Right lobe of liver (tissue), 4 donors: Measurements from ENCODE around the gene ABCC1.

Experiments used
- POLR2A ChIP-seq: fragments of 450-650 bp; IDR thresholded peaks from one replicate; pipeline ENCODE4 v1.6.1; 2017; ENCODE audit warnings: antibody characterized with exemption, mild to moderate bottlenecking
- TF ChIP-seq, protein P1 (sequence below), 4 donors: fragments of 200-600 bp in 3 of 4; fragments of 450-650 bp in 1 of 4; IDR thresholded peaks; one replicate each; pipeline versions ENCODE4 v1.5.1 to v1.8.0; 2016 to 2022; ENCODE audit warnings: antibody characterized with exemption in 4 of 4, mild to moderate bottlenecking in 2 of 4
- donor health status: DM: no; HTN: no; CAD: no.
- donor health status: DM: no; HTN: no; CAD: no.
- donor health status: DM: no; HTN: yes; CAD: no.

DNA sequence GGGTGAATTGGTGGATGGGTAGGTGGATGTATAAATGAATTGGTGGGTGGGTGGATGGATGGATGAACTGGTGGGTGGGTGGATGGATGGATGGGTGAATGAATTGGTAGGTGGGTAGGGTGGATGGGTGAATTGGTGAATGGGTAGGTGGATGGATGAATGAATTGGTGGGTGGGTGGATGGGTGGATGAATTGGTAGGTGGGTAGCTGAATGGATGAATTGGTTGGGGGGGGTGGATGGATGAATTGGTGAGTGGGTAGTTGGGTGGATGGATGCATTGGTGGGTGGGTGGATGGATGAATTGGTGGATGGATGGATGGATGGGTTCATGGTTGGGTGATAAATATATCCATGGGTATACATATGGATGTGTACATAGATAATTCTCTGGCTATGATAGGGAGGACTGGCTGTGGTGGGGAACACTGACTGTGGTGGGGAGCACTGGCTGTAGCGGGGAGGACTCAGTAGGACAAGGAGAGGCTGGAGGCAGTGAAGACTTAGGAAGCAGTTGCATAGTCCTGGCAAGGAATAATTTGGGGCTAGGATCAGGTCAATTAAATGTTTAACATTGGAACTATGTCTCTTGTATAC is 54.4 kb downstream of the ABCC1 start:
- TF ChIP-seq, protein P1, sequence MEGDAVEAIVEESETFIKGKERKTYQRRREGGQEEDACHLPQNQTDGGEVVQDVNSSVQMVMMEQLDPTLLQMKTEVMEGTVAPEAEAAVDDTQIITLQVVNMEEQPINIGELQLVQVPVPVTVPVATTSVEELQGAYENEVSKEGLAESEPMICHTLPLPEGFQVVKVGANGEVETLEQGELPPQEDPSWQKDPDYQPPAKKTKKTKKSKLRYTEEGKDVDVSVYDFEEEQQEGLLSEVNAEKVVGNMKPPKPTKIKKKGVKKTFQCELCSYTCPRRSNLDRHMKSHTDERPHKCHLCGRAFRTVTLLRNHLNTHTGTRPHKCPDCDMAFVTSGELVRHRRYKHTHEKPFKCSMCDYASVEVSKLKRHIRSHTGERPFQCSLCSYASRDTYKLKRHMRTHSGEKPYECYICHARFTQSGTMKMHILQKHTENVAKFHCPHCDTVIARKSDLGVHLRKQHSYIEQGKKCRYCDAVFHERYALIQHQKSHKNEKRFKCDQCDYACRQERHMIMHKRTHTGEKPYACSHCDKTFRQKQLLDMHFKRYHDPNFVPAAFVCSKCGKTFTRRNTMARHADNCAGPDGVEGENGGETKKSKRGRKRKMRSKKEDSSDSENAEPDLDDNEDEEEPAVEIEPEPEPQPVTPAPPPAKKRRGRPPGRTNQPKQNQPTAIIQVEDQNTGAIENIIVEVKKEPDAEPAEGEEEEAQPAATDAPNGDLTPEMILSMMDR (IDR thresholded peaks at IDR 0.05), result no peak
- no peak for TF ChIP-seq POLR2A
